HL-60 (cell line): ENCODE data around the gene CPED1.
A peak's percentile ranks its signal among the peaks of the same experiment; 100 is the strongest.

ENCODE experiments used
- DNase-seq, 2 experiments: peaks; one replicate each; pipeline ENCODE4 v3.0.0-alpha.2; 2010 to 2020; ENCODE audit warnings: low read depth in 1 of 2, low spot score in 1 of 2
- H3K27ac ChIP-seq: fragments of 250-450 bp; sonication (Bioruptor Pico); replicated peaks from 2 replicates; pipeline ENCODE4 v1.5.1; 2020; ENCODE audit warnings: mild to moderate bottlenecking, moderate library complexity
- H3K27me3 ChIP-seq: fragments of 250-450 bp; sonication (Bioruptor Pico); 2 replicates; pipeline ENCODE4 v1.5.1; 2021; ENCODE audit warnings: mild to moderate bottlenecking, moderate library complexity; ENCODE audit not compliant: insufficient read depth, poor library complexity, severe bottlenecking
- H3K4me3 ChIP-seq: replicated peaks from 2 replicates; pipeline ENCODE4 v1.5.1; 2011; ENCODE audit warnings: mild to moderate bottlenecking, control low read depth, low read length; ENCODE audit not compliant: insufficient read depth
- CTCF ChIP-seq: IDR thresholded peaks from one replicate; pipeline ENCODE4 v1.5.1; 2011; ENCODE audit warnings: low read length, control low read depth, inconsistent platforms; ENCODE audit not compliant: insufficient read depth
- GABPA ChIP-seq: IDR thresholded peaks from 2 replicates; pipeline ENCODE4 v1.6.1; 2012; ENCODE audit warnings: low read depth
- POLR2AphosphoS5 ChIP-seq: IDR thresholded peaks from 2 replicates; pipeline ENCODE4 v1.6.1; 2012; ENCODE audit warnings: low read depth
- REST ChIP-seq: IDR thresholded peaks from 2 replicates; pipeline ENCODE4 v1.6.1; 2012; ENCODE audit warnings: low read depth; ENCODE audit not compliant: insufficient replicate concordance
- SPI1 ChIP-seq: IDR thresholded peaks from 2 replicates; pipeline ENCODE4 v1.6.1; 2012; ENCODE audit warnings: low read depth, mild to moderate bottlenecking, borderline replicate concordance

The CPED1 gene

DNA sequence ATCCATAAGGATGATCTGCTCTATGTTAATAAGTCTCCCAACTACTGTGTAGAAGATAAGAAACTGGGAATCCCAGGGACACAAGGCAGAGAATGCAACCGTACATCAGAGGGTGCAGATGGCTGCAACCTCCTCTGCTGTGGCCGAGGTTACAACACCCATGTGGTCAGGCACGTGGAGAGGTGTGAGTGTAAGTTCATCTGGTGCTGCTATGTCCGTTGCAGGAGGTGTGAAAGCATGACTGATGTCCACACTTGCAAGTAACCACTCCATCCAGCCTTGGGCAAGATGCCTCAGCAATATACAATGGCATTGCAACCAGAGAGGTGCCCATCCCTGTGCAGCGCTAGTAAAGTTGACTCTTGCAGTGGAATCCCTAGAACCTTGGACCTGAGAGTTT, 350.6 kb downstream of the CPED1 start:
- Histone ChIP-seq H3K27ac (no peak overlapping the region), H3K27me3 (no peaks in the 10 kb centered on the region), H3K4me3 (no peak overlapping the region)
- peak in 1 of 2 experiments; percentile 32 for DNase-seq
- TF ChIP-seq GABPA (no peak), POLR2AphosphoS5 (no peak), CTCF (no peak), SPI1 (no peak), REST (no peak)

- no peak for DNase-seq
- Histone ChIP-seq H3K27me3 (no peaks in the 10 kb centered on the region), H3K4me3 (no peak overlapping the region), H3K27ac (no peak overlapping the region)
- TF ChIP-seq SPI1 (no peak), POLR2AphosphoS5 (no peak), REST (no peak)
Observed at GRCh38 chr7:121341933-121342332, 353.4 kb downstream of the CPED1 start.

DNA sequence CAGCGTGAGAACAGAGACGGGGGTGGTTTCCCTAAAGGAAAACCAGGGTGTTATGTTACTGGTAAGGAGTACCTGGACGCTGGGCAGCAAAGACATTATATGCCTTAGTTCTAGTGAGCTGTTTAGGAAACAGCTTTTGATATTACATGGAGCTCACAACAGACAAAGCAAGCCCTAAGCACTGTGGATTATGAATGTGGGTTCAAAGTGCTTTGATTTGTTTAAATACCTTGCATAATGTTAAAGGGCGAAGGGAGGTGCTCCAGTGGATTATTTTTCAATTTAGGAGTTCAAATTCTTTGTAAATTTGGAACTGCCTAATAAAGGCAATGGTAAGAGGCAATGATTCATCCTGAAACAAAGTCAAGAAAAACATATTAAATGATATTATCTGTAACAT, 354.1 kb downstream of the CPED1 start:
- Histone ChIP-seq H3K27me3 (no peaks in the 10 kb centered on the region), H3K27ac (no peak overlapping the region), H3K4me3 (no peak overlapping the region)
- no peak for TF ChIP-seq GABPA
- DNase-seq = no peak

- H3K4me3 ChIP-seq = no peak overlapping the region
- TF ChIP-seq SPI1 (no peak), GABPA (no peak), CTCF (no peak), REST (no peak), POLR2AphosphoS5 (no peak)
- DNase-seq = no peak
- no peaks in the 10 kb centered on the region for H3K27me3 ChIP-seq
- H3K27ac ChIP-seq = no peak overlapping the region
Observed at GRCh38 chr7:121343302-121343701, 354.8 kb downstream of the CPED1 start.
